D721Med (cell line): ENCODE measurements around the gene MBD5.
"Not testable (repeated sequence)": the region's sequence is repeated elsewhere in the genome, so short reads cannot be mapped to it uniquely, and the experiment has no call there.

Experiments
- DNase-seq: peaks from one replicate; pipeline ENCODE4 v3.0.0; 2011; ENCODE audit warnings: low spot score; ENCODE audit not compliant: insufficient read length
- FAIRE-seq: peaks from 2 replicates; lab custom pipeline; 2011; peaks lifted over from hg19 to GRCh38; lab: Jason Lieb, UNC
- CTCF ChIP-seq: IDR thresholded peaks from 2 replicates; pipeline ENCODE4 v1.5.1; 2012; ENCODE audit warnings: mild to moderate bottlenecking, control low read depth; ENCODE audit not compliant: insufficient read depth; ENCODE audit errors: missing control alignments

The MBD5 gene

GRCh38 chr2:148021059-148021861, at the start of gene MBD5:
Gene MBD5, plus strand, starts transcription at chr2:148021091.
- no peak for TF ChIP-seq CTCF
- no peak for FAIRE-seq
- no peak for DNase-seq

- FAIRE-seq (no peak), DNase-seq (no peak)
- no peak for TF ChIP-seq CTCF
Observed at GRCh38 chr2:147976102-147976501, 44.8 kb upstream of the MBD5 start.

- DNase-seq = no peak
- no peak for TF ChIP-seq CTCF
- no peak for FAIRE-seq
Observed at GRCh38 chr2:147977679-147978078, 43.2 kb upstream of the MBD5 start.

GRCh38 chr2:147980940-147981528, 39.9 kb upstream of the MBD5 start:
- FAIRE-seq = peak; percentile 51
- DNase-seq = no peak
- no peak for TF ChIP-seq CTCF

- TF ChIP-seq CTCF = no peak
- DNase-seq (no peak), FAIRE-seq (no peak)
Observed at GRCh38 chr2:147989102-147989501, 31.8 kb upstream of the MBD5 start.

- TF ChIP-seq CTCF = peak; percentile 70
- peak; percentile 10 for DNase-seq
- peak; percentile 44 for FAIRE-seq
Observed at GRCh38 chr2:147989809-147990403, 31.0 kb upstream of the MBD5 start.

GRCh38 chr2:147994965-147995364, 25.9 kb upstream of the MBD5 start:
- not testable (repeated sequence) for DNase-seq, FAIRE-seq
